Measurements from ENCODE around the gene WDFY4.

Gene WDFY4

DNA sequence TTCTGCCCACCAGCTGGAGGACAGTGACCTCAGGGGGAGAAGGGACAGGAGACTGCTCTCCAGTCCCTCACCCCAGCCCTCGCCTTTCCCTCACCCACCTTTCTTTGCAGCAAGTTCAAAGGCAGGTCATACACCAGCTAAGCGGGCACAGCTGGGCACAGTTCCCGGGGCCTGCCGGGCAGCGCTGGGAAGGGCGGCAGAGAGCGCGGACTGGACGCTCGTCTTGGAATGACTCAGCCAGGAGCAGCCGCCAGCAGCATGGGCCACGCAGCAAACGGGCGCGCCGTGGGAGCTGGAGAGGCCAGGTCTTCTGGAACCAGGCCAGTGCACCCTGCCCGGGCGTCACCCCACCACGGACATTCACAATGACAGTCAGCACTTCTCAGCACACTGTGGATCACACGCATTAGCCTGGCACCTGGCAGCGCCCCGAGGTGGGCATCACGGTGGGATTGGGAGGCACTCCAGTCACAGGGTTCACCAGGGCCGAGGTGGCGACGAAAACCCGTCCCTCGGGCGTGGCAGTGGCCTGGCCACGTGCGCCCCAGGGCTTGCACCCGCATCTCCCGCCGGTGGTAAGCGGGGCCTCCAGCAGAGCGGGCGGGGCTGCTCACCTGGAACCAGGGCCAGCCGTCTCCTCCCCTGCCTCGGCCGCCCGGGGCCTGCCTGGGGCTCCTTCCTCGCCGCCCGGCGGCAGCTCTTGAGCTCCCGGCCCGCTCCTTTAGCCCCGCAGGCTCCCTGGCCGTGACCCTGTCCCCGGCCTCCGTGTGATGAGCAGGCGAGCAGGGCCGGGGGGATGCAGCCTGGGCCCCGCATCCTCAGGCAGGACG, 29.0 kb upstream of the WDFY4 start:
- H3K9ac ChIP-seq (ENCODE audit: low read depth, low read length, poor library complexity, severe bottlenecking) = no peak overlapping the region
- H2AFZ ChIP-seq (ENCODE audit: low read length) = no peak overlapping the region

DNA sequence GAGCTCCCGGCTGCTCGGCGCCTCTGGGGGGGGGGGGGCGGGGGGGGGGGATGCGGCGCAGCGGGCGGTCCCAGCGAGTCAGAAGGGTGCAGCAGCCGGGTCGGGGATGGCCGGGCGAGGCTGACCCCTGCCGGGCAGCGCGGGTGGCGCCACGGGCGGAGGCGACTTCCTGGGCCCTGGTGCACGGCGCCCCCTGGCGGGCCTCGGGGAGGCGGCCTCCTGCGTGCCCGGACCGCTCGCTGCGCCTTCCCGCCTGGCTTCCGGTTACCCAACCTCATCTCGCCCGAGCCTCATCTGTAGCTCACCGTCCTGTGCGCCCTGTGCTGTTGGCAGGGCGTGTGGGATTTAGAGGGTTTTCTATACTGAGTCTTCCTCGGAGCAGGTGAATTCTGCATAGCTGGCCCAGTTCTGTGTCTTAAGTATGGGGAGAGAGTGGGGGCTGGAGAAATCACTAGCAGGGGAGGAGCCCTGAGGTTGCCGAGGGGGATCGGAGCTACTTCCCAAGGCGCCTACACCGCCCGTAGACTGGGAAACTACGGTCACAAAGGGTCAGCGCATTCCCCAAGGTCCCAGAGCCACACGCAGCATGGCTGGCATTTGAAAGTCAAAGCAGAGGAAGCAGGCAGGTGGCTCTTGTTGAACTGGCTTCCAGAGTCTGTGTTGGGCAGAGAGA, 28.3 kb upstream of the WDFY4 start:
- H3K4me3 ChIP-seq (ENCODE audit: low read length, poor library complexity, severe bottlenecking) = peak overlapping the region; percentile 79
- TF ChIP-seq, protein P1, sequence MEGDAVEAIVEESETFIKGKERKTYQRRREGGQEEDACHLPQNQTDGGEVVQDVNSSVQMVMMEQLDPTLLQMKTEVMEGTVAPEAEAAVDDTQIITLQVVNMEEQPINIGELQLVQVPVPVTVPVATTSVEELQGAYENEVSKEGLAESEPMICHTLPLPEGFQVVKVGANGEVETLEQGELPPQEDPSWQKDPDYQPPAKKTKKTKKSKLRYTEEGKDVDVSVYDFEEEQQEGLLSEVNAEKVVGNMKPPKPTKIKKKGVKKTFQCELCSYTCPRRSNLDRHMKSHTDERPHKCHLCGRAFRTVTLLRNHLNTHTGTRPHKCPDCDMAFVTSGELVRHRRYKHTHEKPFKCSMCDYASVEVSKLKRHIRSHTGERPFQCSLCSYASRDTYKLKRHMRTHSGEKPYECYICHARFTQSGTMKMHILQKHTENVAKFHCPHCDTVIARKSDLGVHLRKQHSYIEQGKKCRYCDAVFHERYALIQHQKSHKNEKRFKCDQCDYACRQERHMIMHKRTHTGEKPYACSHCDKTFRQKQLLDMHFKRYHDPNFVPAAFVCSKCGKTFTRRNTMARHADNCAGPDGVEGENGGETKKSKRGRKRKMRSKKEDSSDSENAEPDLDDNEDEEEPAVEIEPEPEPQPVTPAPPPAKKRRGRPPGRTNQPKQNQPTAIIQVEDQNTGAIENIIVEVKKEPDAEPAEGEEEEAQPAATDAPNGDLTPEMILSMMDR (conservative IDR thresholded peaks at IDR 0.05; ENCODE audit: low read length) = peak; percentile 85
- TF ChIP-seq EZH2phosphoT487 (IDR thresholded peaks at IDR 0.05; ENCODE audit: borderline replicate concordance) = no peak
- peak overlapping the region; percentile 100 for H3K4me2 ChIP-seq (ENCODE audit: low read depth, low read length, poor library complexity, severe bottlenecking)
- H2AFZ ChIP-seq (ENCODE audit: low read length) = peak overlapping the region; percentile 96
- H3F3A ChIP-seq (ENCODE audit: low read depth) = no peaks in the 10 kb centered on the region
- H3K36me3 ChIP-seq (ENCODE audit: insufficient read depth, low read length) = no peaks in the 10 kb centered on the region
- no peaks in the 10 kb centered on the region for H3K9me3 ChIP-seq (ENCODE audit: insufficient read depth, low read depth, low read length)
- H4K20me1 ChIP-seq (ENCODE audit: insufficient read depth, low read length, poor library complexity, severe bottlenecking) = no peaks in the 10 kb centered on the region
- no peaks in the 10 kb centered on the region for H3K27me3 ChIP-seq (ENCODE audit: insufficient read depth, low read length, poor library complexity, severe bottlenecking)
- H3K9ac ChIP-seq (ENCODE audit: low read depth, low read length, poor library complexity, severe bottlenecking) = peak overlapping the region; percentile 66
- H3K79me2 ChIP-seq (ENCODE audit: insufficient read depth, low read length) = no peaks in the 10 kb centered on the region
- no peaks in the 10 kb centered on the region for H3K9me2 ChIP-seq (replicated peaks; ENCODE audit: low read depth, low read length)
- peaks cover 15% of the 10 kb centered on the region for H3K4me1 ChIP-seq (ENCODE audit: insufficient read depth, low read length, poor library complexity, severe bottlenecking)

More for the DNA sequence above, 29.0 kb upstream of the WDFY4 start:
- H4K20me1 ChIP-seq (ENCODE audit: insufficient read depth, low read length, poor library complexity, severe bottlenecking) = no peaks in the 10 kb centered on the region
- H3K9me3 ChIP-seq (ENCODE audit: insufficient read depth, low read depth, low read length) = no peaks in the 10 kb centered on the region
- H3K4me1 ChIP-seq (ENCODE audit: insufficient read depth, low read length, poor library complexity, severe bottlenecking) = peaks cover 15% of the 10 kb centered on the region
- no peaks in the 10 kb centered on the region for H3K79me2 ChIP-seq (ENCODE audit: insufficient read depth, low read length)
- H3F3A ChIP-seq (ENCODE audit: low read depth) = no peaks in the 10 kb centered on the region
- H3K9me2 ChIP-seq (replicated peaks; ENCODE audit: low read depth, low read length) = no peaks in the 10 kb centered on the region
- H3K36me3 ChIP-seq (ENCODE audit: insufficient read depth, low read length) = no peaks in the 10 kb centered on the region
- peak overlapping the region; percentile 27 for H3K4me2 ChIP-seq (ENCODE audit: low read depth, low read length, poor library complexity, severe bottlenecking)
- no peak overlapping the region for H3K4me3 ChIP-seq (ENCODE audit: low read length, poor library complexity, severe bottlenecking)
- no peak for TF ChIP-seq EZH2phosphoT487 (IDR thresholded peaks at IDR 0.05; ENCODE audit: borderline replicate concordance)
- TF ChIP-seq, protein P1 (conservative IDR thresholded peaks at IDR 0.05; ENCODE audit: low read length) = no peak
- H3K27me3 ChIP-seq (ENCODE audit: insufficient read depth, low read length, poor library complexity, severe bottlenecking) = no peaks in the 10 kb centered on the region

DNA sequence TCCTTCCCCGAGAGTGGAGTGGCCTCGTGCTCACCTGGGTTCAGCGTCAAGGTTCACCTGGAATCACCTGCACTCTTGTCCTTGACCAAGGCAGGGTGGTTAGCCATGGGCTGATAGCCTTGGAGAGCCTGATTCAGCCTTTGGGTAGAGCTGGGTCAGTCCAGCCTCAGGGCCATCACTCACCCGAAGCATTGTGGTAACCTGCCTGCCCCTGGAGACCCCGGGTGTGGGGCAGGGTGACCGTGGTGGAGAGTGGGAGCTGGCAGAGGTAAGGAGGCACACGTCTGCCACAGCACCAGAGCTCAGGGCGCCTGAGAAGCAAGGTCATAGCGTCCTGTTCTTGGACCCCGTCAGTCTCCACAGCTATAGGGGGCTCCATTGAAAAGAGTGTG, 27.8 kb upstream of the WDFY4 start:
- TF ChIP-seq, protein P1 (conservative IDR thresholded peaks at IDR 0.05; ENCODE audit: low read length) = no peak
- no peak for TF ChIP-seq EZH2phosphoT487 (IDR thresholded peaks at IDR 0.05; ENCODE audit: borderline replicate concordance)
- Histone ChIP-seq H3K9ac (ENCODE audit: low read depth, low read length, poor library complexity, severe bottlenecking) (peak overlapping the region; percentile 66), H3K4me2 (ENCODE audit: low read depth, low read length, poor library complexity, severe bottlenecking) (peak overlapping the region; percentile 100), H4K20me1 (ENCODE audit: insufficient read depth, low read length, poor library complexity, severe bottlenecking) (no peaks in the 10 kb centered on the region), H2AFZ (ENCODE audit: low read length) (peak overlapping the region; percentile 96), H3K4me1 (ENCODE audit: insufficient read depth, low read length, poor library complexity, severe bottlenecking) (peaks cover 14% of the 10 kb centered on the region), H3F3A (ENCODE audit: low read depth) (no peaks in the 10 kb centered on the region), H3K27me3 (ENCODE audit: insufficient read depth, low read length, poor library complexity, severe bottlenecking) (no peaks in the 10 kb centered on the region), H3K79me2 (ENCODE audit: insufficient read depth, low read length) (no peaks in the 10 kb centered on the region), H3K9me2 (replicated peaks; ENCODE audit: low read depth, low read length) (no peaks in the 10 kb centered on the region), H3K4me3 (ENCODE audit: low read length, poor library complexity, severe bottlenecking) (peak overlapping the region; percentile 79), H3K9me3 (ENCODE audit: insufficient read depth, low read depth, low read length) (no peaks in the 10 kb centered on the region), H3K36me3 (ENCODE audit: insufficient read depth, low read length) (no peaks in the 10 kb centered on the region)
